ENCODE data around the gene ACTN4.

The ACTN4 gene

GRCh38 chr19:38727306-38727867 is 79.9 kb downstream of the ACTN4 start:
- no peak for TF ChIP-seq CTCF (IDR thresholded peaks at IDR 0.05; ENCODE audit: low read depth, low read length)
- no peak overlapping the region for H3K4me3 ChIP-seq (replicated peaks in 1 of 2; ENCODE audit: low read depth in 2 of 2, low read length in 2 of 2)
- no peak for DNase-seq (ENCODE audit: low read depth in 2 of 2)

GRCh38 chr19:38727868-38728660 is 80.6 kb downstream of the ACTN4 start:
- peak; percentile 66 to 86 for DNase-seq (ENCODE audit: low read depth in 2 of 2)
- TF ChIP-seq CTCF (IDR thresholded peaks at IDR 0.05; ENCODE audit: low read depth, low read length) = no peak
- H3K4me3 ChIP-seq (replicated peaks in 1 of 2; ENCODE audit: low read depth in 2 of 2, low read length in 2 of 2) = no peak overlapping the region

GRCh38 chr19:38728752-38729541 is 81.5 kb downstream of the ACTN4 start:
- TF ChIP-seq CTCF (IDR thresholded peaks at IDR 0.05; ENCODE audit: low read depth, low read length) = no peak
- no peak overlapping the region for H3K4me3 ChIP-seq (replicated peaks in 1 of 2; ENCODE audit: low read depth in 2 of 2, low read length in 2 of 2)
- DNase-seq (ENCODE audit: low read depth in 2 of 2) = no peak

- TF ChIP-seq CTCF (IDR thresholded peaks at IDR 0.05; ENCODE audit: low read depth, low read length) = peak; percentile 88
- H3K4me3 ChIP-seq (replicated peaks in 1 of 2; ENCODE audit: low read depth in 2 of 2, low read length in 2 of 2) = no peak overlapping the region
Observed at GRCh38 chr19:38729653-38730469, 82.4 kb downstream of the ACTN4 start.

GRCh38 chr19:38730470-38730730 is 83.0 kb downstream of the ACTN4 start:
- DNase-seq (ENCODE audit: low read depth in 2 of 2) = no peak
- no peak overlapping the region for H3K4me3 ChIP-seq (replicated peaks in 1 of 2; ENCODE audit: low read depth in 2 of 2, low read length in 2 of 2)
- TF ChIP-seq CTCF (IDR thresholded peaks at IDR 0.05; ENCODE audit: low read depth, low read length) = no peak

More at GRCh38 chr19:38729653-38730469, 82.4 kb downstream of the ACTN4 start:
- DNase-seq (ENCODE audit: low read depth in 2 of 2) = peak; percentile 63 to 66

- TF ChIP-seq CTCF (IDR thresholded peaks at IDR 0.05; ENCODE audit: low read depth, low read length) = no peak
Observed at GRCh38 chr19:38730731-38731589, 83.5 kb downstream of the ACTN4 start.

More at GRCh38 chr19:38730731-38731589, 83.5 kb downstream of the ACTN4 start:
- no peak overlapping the region for H3K4me3 ChIP-seq (replicated peaks in 1 of 2; ENCODE audit: low read depth in 2 of 2, low read length in 2 of 2)
- DNase-seq (ENCODE audit: low read depth in 2 of 2) = no peak

All from cardiac fibroblast (primary cell).